Measurements from ENCODE around the gene ZNF780B. TPM values are rescaled to one million over a fixed set of nuclear protein-coding genes. Genes with fewer than 3 reads are reported as not detected.

Gene ZNF780B
- total RNA-seq, 3 donors from 2014 or later: 15.2 to 17.8 (median 17.0) TPM

GRCh38 chr19:39982883-39983282 is 73.1 kb downstream of the ZNF780B start:
- Mint-ChIP-seq H3K4me1 (ENCODE audit: low read depth) (no peaks in the 10 kb centered on the region), H3K4me3 (no peak overlapping the region), H3K9me3 (peaks cover 37% of the 10 kb centered on the region), H3K36me3 (ENCODE audit: insufficient read depth) (peaks cover 55% of the 10 kb centered on the region), H3K27me3 (ENCODE audit: low read depth) (no peaks in the 10 kb centered on the region)
- ATAC-seq (no peak), DNase-seq (no peak)

Other genes with a start within 250 kb of the ZNF780B start
- 1 to 10 TPM; 2.8 to 3.2 (median 2.8) TPM for gene DYRK1B, start 222.1 kb downstream of the ZNF780B start, total RNA-seq
- 100 to 1,000 TPM; 738 to 880 (median 839) TPM for gene FBL, start 209.9 kb downstream of the ZNF780B start, total RNA-seq
- 1 to 10 TPM; 1.7 to 3.0 (median 2.5) TPM for gene FCGBP, start 121.6 kb downstream of the ZNF780B start, total RNA-seq
- 100 to 1,000 TPM; 279 to 293 (median 280) TPM for gene PSMC4, start 85.1 kb downstream of the ZNF780B start, total RNA-seq
- 1 to 10 TPM; 2.2 to 2.8 (median 2.6) TPM for gene ZNF546, start 59.2 kb downstream of the ZNF780B start, total RNA-seq
- 10 to 100 TPM; 14.3 to 15.4 (median 14.4) TPM for gene ZNF780A, start 34.7 kb upstream of the ZNF780B start, total RNA-seq
- gene MAP3K10, start 135.2 kb upstream of the ZNF780B start, total RNA-seq: 10 to 100 TPM; 15.8 to 18.8 (median 16.4) TPM
- gene TTC9B, start 162.2 kb upstream of the ZNF780B start, total RNA-seq: not detected
- gene CCNP, start 170.5 kb upstream of the ZNF780B start, total RNA-seq: under 1 TPM in 2 of 3 donors, not detected in 1; 0.32 to 0.43 TPM
- gene AKT2, start 229.1 kb upstream of the ZNF780B start, total RNA-seq: 100 to 1,000 TPM; 147 to 158 (median 151) TPM